GM19240 (cell line): Measurements from ENCODE around the gene VGLL4.

Experiments used
- DNase-seq: peaks from one replicate; pipeline ENCODE4 v3.0.0; 2011; ENCODE audit warnings: low spot score; ENCODE audit not compliant: insufficient read length

VGLL4 gene

DNA sequence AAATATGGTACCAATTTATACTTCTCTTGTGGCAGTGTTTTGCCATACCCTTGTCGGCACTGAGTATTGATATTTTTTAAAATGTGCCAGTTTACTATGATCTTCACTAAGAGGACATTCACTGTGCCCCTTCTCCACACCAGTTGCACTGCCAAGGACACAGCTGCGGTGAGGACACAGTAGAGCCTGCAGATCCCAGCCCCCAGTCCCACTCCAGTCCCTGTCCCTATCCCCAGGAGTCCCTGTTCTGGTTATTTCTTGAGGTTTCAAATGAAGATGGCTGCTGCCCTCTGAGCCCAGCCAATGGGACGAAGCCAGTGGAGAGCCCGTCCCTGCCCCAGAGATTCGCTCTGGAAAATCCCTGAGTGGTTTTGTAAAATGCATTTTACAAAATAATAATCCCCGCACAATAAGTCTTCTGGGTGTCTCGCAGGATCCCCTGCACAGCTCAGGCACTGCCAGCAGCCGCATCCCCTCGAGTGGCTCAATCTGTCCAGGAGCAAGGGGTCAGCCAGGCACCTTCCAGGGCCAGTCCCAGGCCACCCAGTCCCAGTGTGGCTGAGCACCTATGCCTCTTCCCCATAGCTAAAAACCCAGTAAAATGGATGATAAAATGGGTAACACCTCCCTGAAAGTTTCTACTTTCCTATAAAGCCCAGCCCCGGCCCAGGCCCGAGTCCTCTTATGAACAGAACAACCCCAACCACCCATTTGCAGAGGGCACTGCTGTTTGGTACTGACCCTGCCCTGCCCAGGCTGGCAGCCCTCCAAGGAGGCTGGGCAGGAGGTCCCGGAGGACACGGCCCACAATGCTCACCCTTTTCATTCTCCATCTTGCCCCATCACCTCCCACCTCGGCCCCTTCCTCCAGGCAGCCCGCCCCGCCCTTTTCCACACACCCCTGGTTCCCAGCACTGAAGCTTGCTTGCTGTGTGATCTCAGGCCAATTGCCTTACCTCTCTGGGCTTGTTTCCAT, 91.1 kb downstream of the VGLL4 start:
- no peak for DNase-seq

DNA sequence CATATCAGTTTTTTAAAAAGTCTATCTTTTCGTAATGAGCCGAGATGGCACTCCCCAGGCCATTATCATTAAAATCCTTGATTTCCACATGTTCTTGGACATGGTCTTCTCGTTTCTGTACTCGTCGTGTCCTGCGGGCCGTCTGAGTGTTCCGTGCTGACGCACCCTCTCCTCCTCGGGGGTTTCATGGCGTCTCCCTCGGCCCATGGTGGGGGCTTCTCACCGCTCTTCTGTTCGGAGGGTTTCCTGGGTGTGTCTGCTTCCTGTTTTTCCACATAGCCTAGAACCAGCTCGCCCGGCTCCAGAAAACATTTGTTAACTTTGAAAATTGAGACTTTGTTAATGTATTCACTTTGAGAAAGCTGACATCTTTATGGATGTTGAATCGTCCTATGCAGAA, 92.7 kb downstream of the VGLL4 start:
- no peak for DNase-seq

DNA sequence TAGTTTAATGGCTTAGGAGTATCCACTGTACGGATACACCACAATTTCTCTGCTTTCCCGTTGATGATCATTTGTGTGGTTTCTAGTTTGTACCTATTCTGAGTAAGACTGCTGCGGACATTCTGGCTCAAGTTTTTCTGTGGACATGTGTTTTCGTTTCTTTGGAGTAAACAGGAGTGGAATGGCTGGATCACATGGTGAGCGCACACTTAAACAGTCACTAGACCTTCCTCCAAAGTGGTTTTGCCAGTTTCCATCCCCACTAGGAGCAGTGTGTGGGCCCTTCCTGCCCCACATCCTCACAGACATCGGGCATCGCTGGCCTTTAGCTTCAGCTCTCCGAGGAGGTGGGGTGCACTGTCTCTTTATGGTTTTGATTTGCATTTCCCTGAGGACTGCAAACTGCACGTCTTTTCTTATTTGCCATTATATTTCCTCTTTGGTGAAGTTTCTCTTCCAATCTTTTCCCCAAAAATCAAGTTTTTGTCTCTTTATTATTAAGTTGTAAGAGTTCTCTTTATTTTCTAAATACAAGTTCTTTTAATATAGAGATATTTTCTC, 94.1 kb downstream of the VGLL4 start:
- no peak for DNase-seq

DNA sequence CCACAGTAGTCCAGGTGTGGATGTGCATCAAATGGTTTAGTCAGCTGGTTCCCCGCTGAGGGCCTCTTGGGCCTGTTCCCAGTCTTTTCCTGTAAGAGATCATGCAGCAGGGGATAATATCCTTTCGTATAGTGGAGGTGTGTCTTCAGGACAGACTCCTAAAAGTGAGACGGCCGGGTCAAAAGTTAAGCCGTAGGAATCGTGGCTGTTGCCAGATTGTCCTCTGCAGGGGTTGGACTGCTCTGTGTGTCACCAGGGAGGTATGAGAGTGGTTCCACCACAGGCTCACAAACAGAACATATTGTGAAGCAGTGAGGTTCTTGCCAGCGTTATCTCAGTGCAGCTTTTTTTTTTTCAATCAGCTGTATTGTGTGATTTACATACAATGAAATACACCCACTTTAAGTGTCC, 95.0 kb downstream of the VGLL4 start:
- no peak for DNase-seq

DNA sequence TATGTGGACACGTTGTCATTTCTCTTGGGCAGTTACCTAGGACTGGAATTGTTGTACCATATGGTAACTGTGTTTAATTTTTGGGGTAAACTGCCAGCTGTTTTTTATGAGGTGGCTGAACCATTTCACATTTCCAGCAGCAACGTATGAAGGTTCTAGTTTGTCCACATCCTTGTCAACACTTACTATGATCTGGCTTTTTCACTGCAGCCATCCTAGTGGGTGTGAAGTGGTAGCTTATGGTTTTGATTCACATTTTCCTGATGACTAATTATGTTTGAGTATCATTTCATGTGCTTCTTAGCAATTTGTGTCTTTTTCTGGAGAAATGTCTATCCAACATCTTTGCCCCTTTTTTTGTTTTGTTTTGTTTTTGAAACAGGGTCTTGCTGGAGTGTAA, 96.2 kb downstream of the VGLL4 start:
- no peak for DNase-seq

DNA sequence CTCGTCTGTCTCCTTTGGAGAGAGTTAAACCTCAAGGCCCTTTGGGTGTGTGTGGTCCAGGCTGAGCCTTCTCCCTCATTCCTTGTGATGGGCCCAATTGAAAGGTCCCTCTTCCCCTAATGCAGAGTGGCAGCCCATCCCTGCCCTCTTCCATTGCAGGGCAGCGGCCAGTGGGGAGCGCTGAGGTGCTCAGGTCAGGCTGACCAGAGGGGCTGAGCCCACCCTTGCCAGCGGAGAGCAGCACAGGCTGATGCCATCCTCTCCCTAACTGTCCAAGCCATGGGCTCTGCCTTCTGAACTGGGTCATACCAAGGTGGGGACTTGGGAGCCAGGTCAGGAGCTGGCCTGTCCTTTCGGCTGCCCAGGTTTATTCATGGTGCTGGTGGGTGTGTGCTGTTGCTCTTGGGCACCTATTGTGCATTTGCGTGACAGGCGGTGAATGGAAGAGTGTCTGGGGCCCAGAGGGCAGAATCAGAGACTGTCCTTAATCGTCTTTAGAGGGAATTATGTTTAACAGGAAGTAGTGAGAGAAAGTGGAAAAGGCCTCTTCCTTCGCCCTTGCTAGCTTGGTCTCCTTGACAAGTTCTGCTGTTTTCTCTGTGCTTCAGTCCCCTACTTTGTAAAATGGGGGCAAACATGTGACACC, 96.9 kb downstream of the VGLL4 start:
- no peak for DNase-seq

DNA sequence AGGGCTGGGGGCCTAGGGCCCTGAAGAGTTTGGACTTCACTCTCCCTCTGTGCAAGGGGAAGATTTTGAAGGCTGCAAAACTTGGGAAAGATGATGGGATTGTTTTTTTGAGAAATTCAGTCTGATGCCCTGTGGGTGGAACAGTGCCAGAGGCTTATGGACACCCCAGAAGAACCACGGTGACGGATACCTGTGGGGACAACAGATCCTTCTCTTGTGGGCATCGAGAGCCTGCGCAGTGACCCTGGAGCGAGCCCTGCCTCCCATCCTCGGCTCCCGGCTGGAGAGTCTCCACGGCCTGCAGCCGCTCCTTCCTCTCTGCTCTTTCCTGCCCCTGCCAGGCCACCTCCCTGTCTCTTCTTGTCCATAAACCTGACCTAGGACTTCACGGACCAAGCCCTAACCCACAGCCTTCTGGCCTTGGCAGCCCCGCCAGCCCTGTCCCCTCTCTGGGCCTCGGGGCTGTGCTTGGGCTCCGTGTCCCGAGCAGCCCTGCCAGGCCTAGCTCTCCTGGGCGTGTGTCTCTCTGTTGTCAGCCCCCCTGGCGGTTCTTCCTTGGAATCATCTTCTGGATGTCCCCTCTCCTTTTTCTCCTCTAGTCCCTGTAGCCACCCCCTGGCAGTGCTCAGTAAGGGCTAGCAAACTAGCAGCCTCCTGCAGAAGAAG, 98.4 kb downstream of the VGLL4 start:
- no peak for DNase-seq

DNA sequence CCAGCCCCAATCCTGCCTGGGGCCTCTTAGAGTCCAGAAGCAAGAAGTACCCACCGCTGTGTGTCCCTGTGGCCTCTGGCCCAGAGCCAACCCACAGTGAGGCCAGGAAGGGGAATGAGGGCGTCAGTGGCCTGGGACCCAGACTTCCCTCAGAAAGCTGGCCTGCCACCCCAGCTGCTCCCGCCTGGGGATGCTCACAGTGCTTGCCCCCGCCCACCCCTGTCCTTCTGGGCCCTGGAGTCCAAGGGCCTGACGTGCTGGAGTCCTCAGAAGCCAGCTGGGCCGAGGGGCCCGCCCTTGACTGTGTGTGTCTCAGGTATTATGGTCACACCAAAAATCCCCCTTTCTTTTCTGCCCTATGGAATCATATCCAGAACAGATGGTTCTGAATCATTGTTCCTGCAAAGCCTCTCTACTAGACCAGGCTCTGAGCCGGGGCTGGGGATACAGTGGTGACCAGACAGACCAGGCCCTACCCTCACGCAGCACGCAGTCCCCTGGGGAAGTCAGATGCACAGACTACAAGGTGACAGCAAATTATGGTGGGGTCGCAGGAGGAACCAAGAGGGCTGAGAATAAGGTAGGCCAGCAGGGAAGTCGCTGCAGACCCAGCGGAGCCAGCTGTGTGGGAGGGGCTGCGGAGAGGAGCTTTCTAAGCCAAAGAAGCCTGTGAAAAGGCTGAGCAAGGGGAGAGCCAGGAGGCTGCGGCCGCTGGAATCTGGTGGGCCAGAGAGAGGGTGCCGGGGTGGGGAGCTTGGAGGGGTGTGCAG, 99.1 kb downstream of the VGLL4 start:
- no peak for DNase-seq

DNA sequence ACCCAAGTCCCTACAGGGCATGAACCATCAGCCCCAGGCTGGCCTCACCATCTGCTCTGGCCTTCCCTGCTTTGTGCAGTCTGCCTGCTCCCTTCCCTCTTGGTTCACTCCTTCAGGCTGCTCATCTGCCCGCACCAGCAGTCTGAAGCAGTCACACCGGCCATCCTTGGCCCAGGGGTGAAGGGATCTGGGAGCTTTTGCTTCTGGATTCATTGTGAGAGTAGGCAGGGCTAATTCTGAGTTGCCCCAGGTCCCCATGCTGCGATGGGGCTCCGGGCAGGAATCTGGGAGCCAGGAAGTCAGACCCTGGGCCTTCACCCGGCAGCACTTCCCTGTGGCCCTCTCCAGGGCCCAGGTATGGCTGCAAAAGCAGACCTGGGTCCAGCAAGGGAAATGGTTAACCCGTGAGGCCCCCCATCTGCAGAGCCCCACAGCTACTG, 99.7 kb downstream of the VGLL4 start:
- no peak for DNase-seq

DNA sequence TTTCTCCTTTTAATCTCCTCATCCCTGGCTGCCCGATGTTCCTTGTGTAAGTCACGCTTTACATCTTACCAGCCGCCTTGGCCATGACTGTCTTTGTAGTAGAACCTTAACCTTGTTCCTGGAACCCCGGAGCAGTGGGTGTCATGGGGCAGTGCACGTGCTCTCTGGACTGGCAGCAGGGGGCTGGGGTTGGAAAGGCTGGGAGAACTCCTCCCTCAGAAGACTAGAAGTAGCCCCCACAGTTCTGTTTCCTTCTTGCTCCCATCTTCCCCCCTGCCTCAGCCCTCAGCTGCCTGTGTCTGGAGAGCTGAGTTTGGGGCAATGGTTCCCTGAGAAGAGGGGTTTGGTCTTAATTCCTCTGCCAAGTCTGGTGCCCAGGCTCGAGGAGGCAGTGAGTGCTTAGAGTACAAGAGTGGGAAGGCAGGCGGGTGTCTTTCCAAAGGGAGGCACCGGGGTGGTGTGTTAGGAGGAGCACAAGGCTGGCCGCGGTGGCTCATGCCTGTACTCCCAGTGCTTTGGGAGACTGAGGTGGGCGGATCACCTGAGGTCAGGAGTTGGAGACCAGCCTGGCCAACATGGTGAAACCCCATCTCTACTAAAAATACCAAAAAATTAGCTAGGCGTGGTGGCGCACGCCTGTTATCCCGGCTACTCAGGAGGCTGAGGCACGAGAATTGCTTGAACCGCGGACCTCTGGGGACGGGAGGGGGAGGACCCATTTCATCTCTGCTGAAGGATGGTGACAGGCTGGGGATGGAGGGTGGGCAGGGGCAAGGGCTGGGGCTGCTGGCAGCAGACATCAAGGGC, 100.4 kb downstream of the VGLL4 start:
- no peak for DNase-seq

DNA sequence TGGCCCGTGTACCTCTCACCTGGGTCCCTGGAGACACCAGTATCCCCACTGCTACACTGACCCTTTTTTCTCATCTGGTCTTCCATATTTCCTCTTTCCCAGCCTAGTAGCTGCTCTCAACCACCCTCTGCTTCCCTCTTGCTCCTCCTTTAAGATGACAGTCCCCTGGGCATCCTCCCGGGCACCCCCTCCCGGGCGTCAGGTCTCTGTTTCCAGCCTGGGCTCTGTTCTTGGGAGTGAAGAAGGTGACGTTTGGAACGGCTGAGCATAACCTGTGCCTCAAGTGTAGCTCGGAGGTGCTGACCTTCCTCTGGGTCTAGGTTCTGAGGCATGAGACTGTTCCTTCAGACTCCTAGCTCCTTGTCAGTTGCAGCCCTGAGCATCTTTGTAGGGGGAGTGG, 101.2 kb downstream of the VGLL4 start:
- DNase-seq: no peak

DNA sequence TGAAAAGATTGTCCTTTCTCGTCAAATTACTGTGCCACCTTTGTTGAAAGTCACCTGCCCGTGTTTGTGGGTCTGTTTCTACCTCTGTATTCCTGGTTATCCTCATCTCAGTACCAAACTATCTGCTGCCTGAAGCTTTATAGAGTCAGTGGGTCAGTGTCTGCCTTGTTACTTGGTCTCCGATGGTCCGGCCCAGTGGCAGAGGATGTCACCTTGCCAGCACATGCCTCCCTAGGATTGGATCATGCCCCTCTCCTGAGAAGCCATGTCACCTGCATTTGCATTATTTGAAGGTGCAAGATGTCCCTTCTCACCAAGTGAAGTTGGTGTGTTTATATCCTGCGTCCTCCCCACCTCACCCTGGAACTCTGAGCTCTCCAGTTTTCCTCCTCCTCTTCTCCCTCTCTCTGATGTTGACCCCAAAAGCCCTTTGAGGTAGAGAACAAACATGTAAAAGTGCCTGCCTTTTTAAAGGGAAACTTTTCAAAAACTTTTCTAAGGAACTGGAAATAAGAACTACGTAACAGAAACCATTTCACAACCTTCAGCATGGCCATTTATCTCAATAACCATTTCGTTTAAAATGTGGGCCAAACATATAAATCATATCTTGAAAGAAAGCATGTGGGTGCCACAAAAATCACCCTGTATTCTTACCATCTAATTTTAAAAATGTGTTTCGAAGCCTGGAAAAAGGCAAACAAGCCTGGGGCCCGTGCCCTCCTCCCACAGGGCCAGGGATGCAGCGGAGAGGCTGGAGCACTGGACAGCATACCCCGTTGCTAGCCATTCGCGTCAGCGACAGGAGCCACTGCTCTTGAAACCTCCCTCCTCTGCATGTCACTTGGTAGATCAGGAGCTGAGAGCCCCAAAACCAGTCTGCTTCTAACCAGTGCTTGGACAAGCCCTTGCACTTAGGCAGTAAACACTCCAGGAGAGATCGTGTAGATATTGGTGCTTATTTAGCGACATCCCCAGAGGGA, 102.1 kb downstream of the VGLL4 start:
- no peak for DNase-seq

DNA sequence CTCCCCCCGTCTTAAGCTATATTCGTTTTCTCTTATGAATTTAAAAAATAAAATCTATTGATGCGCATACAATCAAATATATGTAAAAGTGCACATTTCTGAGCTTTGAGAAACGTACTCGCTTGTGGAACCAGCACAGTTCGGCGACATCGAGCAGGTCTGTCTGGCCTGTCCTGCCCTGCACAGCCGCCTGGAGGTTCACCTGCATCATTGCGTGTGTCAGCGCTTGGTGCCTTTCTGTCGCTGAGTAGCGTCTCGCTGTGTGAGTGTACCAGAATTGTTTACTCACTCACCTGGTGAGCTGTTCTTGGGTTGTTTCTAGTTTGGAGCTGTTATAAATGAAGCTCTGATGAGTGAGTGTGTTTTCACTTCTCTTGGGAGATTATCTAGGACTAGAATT, 104.0 kb downstream of the VGLL4 start:
- no peak for DNase-seq

DNA sequence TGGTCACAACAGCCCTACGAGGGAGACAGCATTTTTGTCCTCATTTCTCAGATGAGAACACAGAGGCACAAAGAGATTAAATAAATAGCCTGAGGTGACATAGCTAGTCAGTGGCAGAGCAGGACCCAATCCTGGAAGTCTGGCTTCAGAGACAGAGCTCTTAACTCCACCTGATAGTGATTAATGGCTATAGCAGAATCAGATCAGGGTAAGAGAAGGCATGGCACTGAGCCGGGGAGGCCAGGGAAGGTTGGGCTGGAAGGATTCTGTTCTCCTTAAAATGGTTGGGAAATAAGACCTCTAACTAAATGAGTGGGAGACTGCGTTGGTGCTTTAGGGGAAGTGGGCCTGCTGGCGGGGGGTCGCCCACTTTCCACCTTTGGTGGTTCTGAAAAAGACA, 104.5 kb downstream of the VGLL4 start:
- no peak for DNase-seq

DNA sequence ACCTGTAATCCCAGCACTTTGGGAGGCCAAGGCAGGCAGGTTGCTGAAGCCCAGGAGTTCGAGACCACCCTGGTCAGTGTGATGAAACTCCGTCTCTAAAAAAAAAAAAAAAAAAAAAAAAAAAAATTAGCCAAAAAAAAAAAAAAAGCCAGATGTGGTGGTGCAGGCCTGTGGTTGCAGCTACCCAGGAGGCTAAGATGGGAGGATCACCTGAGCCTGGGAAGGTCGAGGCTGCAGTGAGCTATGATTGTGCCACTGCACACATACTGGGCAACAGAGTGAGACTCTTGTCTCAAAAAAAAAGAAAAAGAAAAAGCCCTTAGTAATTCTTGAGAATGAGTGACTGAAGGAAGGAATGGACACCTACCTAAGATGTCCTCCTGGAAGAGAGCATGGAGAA, 105.1 kb downstream of the VGLL4 start:
- DNase-seq: no peak

DNA sequence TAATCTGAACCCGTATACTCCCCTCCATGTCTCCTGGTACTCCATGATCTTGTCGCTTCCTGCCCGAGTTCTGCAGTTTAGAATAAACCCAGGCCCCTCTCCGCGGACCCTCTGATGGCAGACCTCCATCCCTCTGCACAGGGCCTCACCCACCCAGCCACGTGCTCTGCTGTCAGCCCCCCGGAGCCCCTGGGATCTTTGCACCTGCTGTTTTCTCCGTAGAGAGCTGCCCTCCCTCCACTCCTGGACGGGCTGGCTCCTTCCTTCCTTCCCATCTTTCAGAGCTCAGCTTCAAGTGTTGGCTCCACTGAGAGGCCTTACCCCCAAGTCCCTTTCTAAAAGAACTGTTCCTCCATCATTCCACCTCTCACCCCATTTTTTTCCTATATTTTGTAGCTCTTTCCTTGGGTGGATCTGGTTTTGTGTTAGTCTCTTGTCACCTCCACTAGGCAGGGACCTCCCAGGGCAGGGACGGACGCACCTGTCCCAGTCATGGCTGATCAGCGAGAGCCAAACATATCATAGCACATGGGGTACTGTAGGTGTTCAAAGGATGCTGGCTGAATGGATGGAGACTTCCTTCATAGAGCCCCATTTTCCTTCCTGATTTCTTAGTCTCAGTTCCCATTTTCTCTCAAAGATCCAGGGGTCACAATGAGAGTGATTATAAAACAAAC, 106.6 kb downstream of the VGLL4 start:
- DNase-seq: no peak

DNA sequence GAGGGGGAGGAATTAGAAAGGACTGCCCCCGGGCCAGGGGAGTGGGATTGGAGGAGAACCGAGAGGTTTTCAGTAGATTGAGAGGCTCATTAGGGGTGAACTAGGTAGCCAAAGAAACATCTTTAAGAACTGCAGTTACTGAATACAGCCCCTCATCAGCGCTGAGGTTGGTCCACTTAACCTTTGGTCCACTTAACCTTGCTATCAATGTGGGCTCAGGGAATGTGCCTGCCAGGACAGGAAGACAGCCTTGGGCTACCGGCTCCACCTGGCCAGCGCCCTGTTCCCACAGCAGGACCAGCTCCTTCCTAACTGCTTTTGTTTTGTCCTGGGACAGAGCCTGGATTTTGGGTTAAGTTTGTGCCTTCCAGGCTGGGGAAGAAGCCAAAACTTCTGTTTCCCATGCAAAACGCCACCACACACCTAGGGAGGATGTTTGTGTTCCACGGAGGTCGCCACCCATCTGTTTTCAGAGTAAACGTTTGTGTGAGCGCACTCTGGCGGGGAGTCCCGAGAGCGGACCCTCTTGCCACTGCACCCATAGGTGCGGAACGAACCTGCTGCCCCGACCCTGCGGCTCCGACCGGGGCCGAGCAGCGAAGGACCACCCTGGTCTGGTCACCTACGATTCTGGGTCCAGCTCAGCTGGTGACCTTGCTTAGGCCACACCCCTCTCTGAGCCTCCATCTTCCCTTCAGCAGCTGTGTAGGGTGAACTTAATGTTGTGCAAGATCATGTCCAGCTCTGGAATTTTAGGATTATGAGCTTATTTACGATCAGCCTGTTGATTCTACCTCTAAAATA, 107.4 kb downstream of the VGLL4 start:
- DNase-seq: no peak
